Gastroesophageal sphincter (tissue), 4 donors: Measurements from ENCODE around the gene KLHL29. TPM values are rescaled to one million over a fixed set of nuclear protein-coding genes. Genes with fewer than 3 reads are reported as not detected.

ENCODE experiments used
- ATAC-seq: fragments of 150-250 bp; one replicate; pipeline ENCODE4 v1.9.1; 2016; ENCODE audit warnings: mild to moderate bottlenecking, moderate library complexity
- H3K27ac ChIP-seq, 4 donors: fragments of 200-600 bp; sonication (generic) in 3 of 4; 1 replicate in 3 of 4; 2 replicates in 1 of 4; pipeline ENCODE4 v1.5.1; 2016 to 2019
- H3K27me3 ChIP-seq: fragments of 200-600 bp; sonication (generic); one replicate; pipeline ENCODE4 v1.5.1; 2019
- H3K36me3 ChIP-seq, 2 donors: fragments of 200-600 bp; sonication (generic); one replicate each; pipeline ENCODE4 v1.5.1; 2019; ENCODE audit warnings: control low read depth in 1 of 2
- H3K4me1 ChIP-seq, 3 donors: fragments of 200-600 bp; sonication (generic); 1 replicate in 2 of 3; 2 replicates in 1 of 3; pipeline ENCODE4 v1.5.1; 2016 to 2019; ENCODE audit warnings: control low read depth in 2 of 3
- H3K4me3 ChIP-seq, 2 donors: fragments of 200-600 bp; sonication (generic); one replicate each; pipeline ENCODE4 v1.5.1; 2019; ENCODE audit warnings: mild to moderate bottlenecking in 1 of 2, moderate library complexity in 1 of 2
- H3K9me3 ChIP-seq, 3 donors: fragments of 200-600 bp; sonication (generic); one replicate each; pipeline ENCODE4 v1.5.1; 2017 to 2019; ENCODE audit warnings: control low read depth in 2 of 3
- CTCF ChIP-seq, 4 experiments: fragments of 200-600 bp in 2 of 4; fragments of 450-650 bp in 2 of 4; sonication (generic) in 1 of 4; IDR thresholded peaks; one replicate each; pipeline ENCODE4 v1.5.1; 2017 to 2019; ENCODE audit warnings: antibody characterized with exemption in 4 of 4, mild to moderate bottlenecking in 2 of 4, moderate library complexity in 2 of 4
- EP300 ChIP-seq: sonication (generic); formaldehyde crosslinking; IDR thresholded peaks from one replicate; pipeline ENCODE4 v1.6.1; 2017; ENCODE audit warnings: antibody characterized with exemption, mild to moderate bottlenecking
- POLR2A ChIP-seq, 2 donors: fragments of 450-650 bp; IDR thresholded peaks; one replicate each; pipeline ENCODE4 v1.6.1; 2017; ENCODE audit warnings: antibody characterized with exemption in 2 of 2, mild to moderate bottlenecking in 2 of 2, moderate library complexity in 1 of 2
- POLR2AphosphoS5 ChIP-seq: sonication (generic); formaldehyde crosslinking; IDR thresholded peaks from one replicate; pipeline ENCODE4 v1.6.1; 2017; ENCODE audit warnings: antibody characterized with exemption
- WGBS, 2 donors: methylation state at CpG; one replicate each; pipeline ENCODE4 v1.1.5; 2018; ENCODE audit warnings: low coverage in 1 of 2; 5-methylcytosine and 5-hydroxymethylcytosine counted together
- total RNA-seq, 4 donors: library from RNA; depleted of rRNA; stranded (reverse); fragments of >200 nt; gene quantifications; one replicate each; pipeline ENCODE4 v1.1.0, GENCODE V29; 2016

The KLHL29 gene
- total RNA-seq, 4 donors from 2014 or later = 15.2 to 31.5 (median 24.2) TPM

- ATAC-seq = no peak
- Histone ChIP-seq H3K4me1 (peaks cover 0 to 94% (median 8%) of the 10 kb centered on the region in 3 donors), H3K4me3 (no peak overlapping the region), H3K36me3 (no peaks in the 10 kb centered on the region), H3K27me3 (no peaks in the 10 kb centered on the region), H3K9me3 (no peaks in the 10 kb centered on the region), H3K27ac (peak overlapping the region in 3 of 4 donors; percentile 73 to 78 (median 73))
- TF ChIP-seq POLR2AphosphoS5 = no peak
- no peak for TF ChIP-seq POLR2A (IDR thresholded peaks at IDR 0.05)
- no peak for TF ChIP-seq CTCF (IDR thresholded peaks at IDR 0.05)
- no peak for TF ChIP-seq EP300
- WGBS, 2 donors = 93 to 94% methylated on average over 7 to 26 of the region's 26 CpGs
Observed at GRCh38 chr2:23420091-23420839, 35.3 kb downstream of the KLHL29 start.

GRCh38 chr2:23420840-23421476 is 36.0 kb downstream of the KLHL29 start:
- H3K27ac ChIP-seq = peak overlapping the region in 3 of 4 donors; percentile 14 to 78 (median 35)
- no peaks in the 10 kb centered on the region for H3K9me3 ChIP-seq
- H3K4me1 ChIP-seq = peaks cover 0 to 96% (median 15%) of the 10 kb centered on the region in 3 donors
- ATAC-seq = no peak
- WGBS, 2 donors = 100% methylated on average over 1 to 5 of the region's 9 CpGs
- H3K4me3 ChIP-seq = no peak overlapping the region
- no peaks in the 10 kb centered on the region for H3K36me3 ChIP-seq
- H3K27me3 ChIP-seq = no peaks in the 10 kb centered on the region
- TF ChIP-seq CTCF (IDR thresholded peaks at IDR 0.05) = no peak
- TF ChIP-seq EP300 = no peak
- TF ChIP-seq POLR2A (IDR thresholded peaks at IDR 0.05) = no peak
- no peak for TF ChIP-seq POLR2AphosphoS5

- peaks cover 0 to 96% (median 25%) of the 10 kb centered on the region in 3 donors for H3K4me1 ChIP-seq
- no peak for ATAC-seq
- H3K4me3 ChIP-seq = no peak overlapping the region
Observed at GRCh38 chr2:23422089-23423061, 37.4 kb downstream of the KLHL29 start.

More at GRCh38 chr2:23422089-23423061, 37.4 kb downstream of the KLHL29 start:
- peak overlapping the region in 3 of 4 donors; percentile 30 to 67 (median 53) for H3K27ac ChIP-seq
- no peak for TF ChIP-seq POLR2A (IDR thresholded peaks at IDR 0.05)
- no peak for TF ChIP-seq CTCF (IDR thresholded peaks at IDR 0.05)
- TF ChIP-seq POLR2AphosphoS5 = no peak
- no peak for TF ChIP-seq EP300
- no peaks in the 10 kb centered on the region for H3K9me3 ChIP-seq
- H3K36me3 ChIP-seq = no peaks in the 10 kb centered on the region
- no CpG with 5 or more reads among the region's 11 CpGs for WGBS, 2 donors
- no peaks in the 10 kb centered on the region for H3K27me3 ChIP-seq
